Right ventricle myocardium superior (tissue), 1 donor: ENCODE measurements around the gene NFATC2. TPM values are rescaled to one million over a fixed set of nuclear protein-coding genes. Genes with fewer than 3 reads are reported as not detected.

Source experiments
- ATAC-seq: fragments of 200-7000 bp; cut with Tn5 transposase; one replicate; pipeline ENCODE4 v1.9.1; 2020; ENCODE audit warnings: mild to moderate bottlenecking; ENCODE audit not compliant: poor library complexity
- DNase-seq: peaks from one replicate; pipeline ENCODE4 v3.0.0-alpha.2; 2020
- intact Hi-C: fragments of 100-400 bp; cut with DNase I; formaldehyde crosslinking; loops from one replicate; pipeline ENCODE4 v1.11.2; 2022
- total RNA-seq: library from RNA; stranded (reverse); fragmentation: NEBNext Ultra II Directional; extraction: Animal tissue kit (Norgen Biotek cat#: 25700); gene quantifications from one replicate; pipeline ENCODE4 v1.2.1, GENCODE V29; 2021
- donor health status: DM: no; HTN: yes; CAD: no; lungs with severe emphysema.

NFATC2 gene
- total RNA-seq, 1 donor from 2014 or later, result 2.0 TPM

GRCh38 chr20:51507216-51508036 is 35.1 kb downstream of the NFATC2 start:
- DNase-seq (no peak), ATAC-seq (no peak)
- intact Hi-C loops, result no loop called here

- DNase-seq (no peak), ATAC-seq (no peak)
- intact Hi-C loops, result no loop called here
Measured at GRCh38 chr20:51506527-51507215, 35.8 kb downstream of the NFATC2 start.

- DNase-seq (no peak), ATAC-seq (no peak)
- intact Hi-C loops, result no loop called here
Measured at GRCh38 chr20:51505566-51505965, 37.0 kb downstream of the NFATC2 start.

- intact Hi-C loops, result no loop called here
- no peak for DNase-seq
- no peak for ATAC-seq
Measured at GRCh38 chr20:51503376-51503775, 39.1 kb downstream of the NFATC2 start.

- DNase-seq, result no peak
- intact Hi-C loops, result no loop called here
- no peak for ATAC-seq
Measured at GRCh38 chr20:51500936-51501335, 41.6 kb downstream of the NFATC2 start.

GRCh38 chr20:51500311-51500710 is 42.2 kb downstream of the NFATC2 start:
- ATAC-seq, result no peak
- intact Hi-C loops, result no loop called here
- DNase-seq, result no peak

GRCh38 chr20:51498765-51499540 is 43.6 kb downstream of the NFATC2 start:
- no peak for ATAC-seq
- no peak for DNase-seq
- intact Hi-C loops, result no loop called here

GRCh38 chr20:51497542-51498467 is 44.7 kb downstream of the NFATC2 start:
- DNase-seq (no peak), ATAC-seq (peak; percentile 56)
- intact Hi-C loops, result no loop called here

- no peak for ATAC-seq
- intact Hi-C loops, result no loop called here
- DNase-seq, result no peak
Measured at GRCh38 chr20:51496964-51497363, 45.6 kb downstream of the NFATC2 start.

GRCh38 chr20:51495921-51496545 is 46.5 kb downstream of the NFATC2 start:
- intact Hi-C loops, result no loop called here
- ATAC-seq (no peak), DNase-seq (no peak)

GRCh38 chr20:51495291-51495690 is 47.2 kb downstream of the NFATC2 start:
- intact Hi-C loops, result no loop called here
- DNase-seq (no peak), ATAC-seq (no peak)

GRCh38 chr20:51494241-51495110 is 48.0 kb downstream of the NFATC2 start:
- intact Hi-C loops, result no loop called here
- DNase-seq (no peak), ATAC-seq (no peak)

- DNase-seq, result no peak
- intact Hi-C loops, result no loop called here
- ATAC-seq, result no peak
Measured at GRCh38 chr20:51493346-51493791, 49.1 kb downstream of the NFATC2 start.

- intact Hi-C loops, result no loop called here
- DNase-seq (peak; percentile 85), ATAC-seq (peak; percentile 86)
Measured at GRCh38 chr20:51492167-51493092, 50.1 kb downstream of the NFATC2 start.

- ATAC-seq, result no peak
- intact Hi-C loops, result no loop called here
- DNase-seq, result no peak
Measured at GRCh38 chr20:51491393-51491792, 51.1 kb downstream of the NFATC2 start.

GRCh38 chr20:51490635-51491034 is 51.9 kb downstream of the NFATC2 start:
- ATAC-seq (no peak), DNase-seq (no peak)
- intact Hi-C loops, result no loop called here
